CMK (cell line): ENCODE data around the gene TMEM178A.

Source experiments
- DNase-seq: peaks from one replicate; pipeline ENCODE4 v3.0.0-alpha.2; 2010; ENCODE audit warnings: low read depth

TMEM178A gene

GRCh38 chr2:39743269-39743776 lies 77.6 kb downstream of the TMEM178A start:
- DNase-seq = no peak

GRCh38 chr2:39755466-39755865 lies 89.7 kb downstream of the TMEM178A start:
- DNase-seq = no peak

- DNase-seq = no peak
Measured at GRCh38 chr2:39757156-39757555, 91.4 kb downstream of the TMEM178A start.

- DNase-seq = no peak
Measured at GRCh38 chr2:39762448-39762847, 96.7 kb downstream of the TMEM178A start.
